PC-3 (cell line): ENCODE results near the gene FBN3. TPM values are rescaled to one million over a fixed set of nuclear protein-coding genes. Genes with fewer than 3 reads are reported as not detected.

ENCODE experiments used
- ATAC-seq: fragments of 200-7000 bp; cut with Tn5 transposase; 2 replicates; pipeline ENCODE4 v1.9.1; 2020; ENCODE audit warnings: mild to moderate bottlenecking, moderate library complexity
- BruUV-seq: library from RNA; stranded (reverse); fragments of 400-500 nt; replicated peaks from 2 replicates; lab custom pipeline; 2021; lab: Mats Ljungman, UMichigan
- CTCF ChIA-PET: fragments of 300-600 bp; sonication (Branson Sonifier 250); formaldehyde crosslinking; loops from one replicate; lab custom pipeline; 2022; ENCODE audit warnings: antibody characterized with exemption; lab: Charles Lee
- POLR2A ChIA-PET: fragments of 300-600 bp; sonication (Branson Sonifier 250); formaldehyde crosslinking; loops from one replicate; lab custom pipeline; 2022; ENCODE audit warnings: antibody characterized with exemption; ENCODE audit not compliant: unreplicated experiment; lab: Charles Lee
- DNase-seq: peaks from one replicate; pipeline ENCODE4 v3.0.0-alpha.2; 2015
- H2AFZ ChIP-seq: fragments of 300-600 bp; sonication (generic); 2 replicates; pipeline ENCODE4 v1.6.0; 2016; ENCODE audit warnings: antibody characterized with exemption, low read length
- H3F3A ChIP-seq: fragments of 300-600 bp; sonication (generic); one replicate; pipeline ENCODE4 v1.6.0; 2017; ENCODE audit warnings: antibody characterized with exemption, low read length, control low read depth, mild to moderate bottlenecking; ENCODE audit not compliant: unreplicated experiment
- H3K27ac ChIP-seq: fragments of 300-600 bp; sonication (generic); 2 replicates; pipeline ENCODE4 v1.5.1; 2016; ENCODE audit warnings: mild to moderate bottlenecking, low read length
- H3K27me3 ChIP-seq: fragments of 300-600 bp; sonication (generic); 2 replicates; pipeline ENCODE4 v1.6.1; 2016; ENCODE audit warnings: low read length, mixed read lengths
- H3K36me3 ChIP-seq: fragments of 300-600 bp; sonication (generic); 2 replicates; pipeline ENCODE4 v1.6.1; 2016; ENCODE audit warnings: low read depth, mixed run types, low read length, mixed read lengths
- H3K4me1 ChIP-seq: fragments of 300-600 bp; sonication (generic); 2 replicates; pipeline ENCODE4 v1.5.1; 2016; ENCODE audit warnings: low read length; ENCODE audit not compliant: insufficient read depth
- H3K4me2 ChIP-seq: fragments of 300-600 bp; sonication (generic); 2 replicates; pipeline ENCODE4 v1.6.0; 2016; ENCODE audit warnings: low read length
- H3K4me3 ChIP-seq: fragments of 300-600 bp; sonication (generic); 2 replicates; pipeline ENCODE4 v1.5.1; 2016; ENCODE audit warnings: mild to moderate bottlenecking, low read length, mixed read lengths
- H3K79me2 ChIP-seq: fragments of 300-600 bp; sonication (generic); 2 replicates; pipeline ENCODE4 v1.6.1; 2017; ENCODE audit warnings: low read length, mixed read lengths
- H3K9ac ChIP-seq: fragments of 300-600 bp; sonication (generic); 2 replicates; pipeline ENCODE4 v1.6.0; 2016; ENCODE audit warnings: mild to moderate bottlenecking, low read length
- H3K9me2 ChIP-seq: fragments of 300-600 bp; sonication (generic); replicated peaks from 2 replicates; pipeline ENCODE4 v1.6.1; 2016; ENCODE audit warnings: mixed run types, low read length, mixed read lengths
- H3K9me3 ChIP-seq: fragments of 300-600 bp; sonication (generic); 2 replicates; pipeline ENCODE4 v1.6.1; 2016; ENCODE audit warnings: low read length, mixed read lengths
- H4K20me1 ChIP-seq: fragments of 300-600 bp; sonication (generic); 2 replicates; pipeline ENCODE4 v1.6.1; 2016; ENCODE audit warnings: low read length, mixed read lengths
- CTCF ChIP-seq: fragments of 300-600 bp; sonication (generic); conservative IDR thresholded peaks from 2 replicates; pipeline ENCODE4 v1.5.1; 2017; ENCODE audit warnings: antibody characterized with exemption, low read depth, mild to moderate bottlenecking, low read length
- EZH2 ChIP-seq: fragments of 300-600 bp; sonication (generic); IDR thresholded peaks from one replicate; pipeline ENCODE4 v1.6.1; 2017; ENCODE audit warnings: antibody characterized with exemption, mild to moderate bottlenecking, low read length; ENCODE audit not compliant: unreplicated experiment
- EZH2phosphoT487 ChIP-seq: fragments of 300-600 bp; sonication (generic); IDR thresholded peaks from 2 replicates; pipeline ENCODE4 v1.6.1; 2018; ENCODE audit warnings: mild to moderate bottlenecking, antibody characterized with exemption, low read length, borderline replicate concordance
- intact Hi-C: fragments of 100-400 bp; cut with micrococcal nuclease; formaldehyde crosslinking; loops from 2 replicates; pipeline ENCODE4 v1.9.0; 2023
- total RNA-seq: library from RNA; depleted of rRNA; stranded (reverse); fragments of >200 nt; gene quantifications from 2 replicates; pipeline ENCODE4 v1.2.3, GENCODE V29; 2014

Gene FBN3
- total RNA-seq, 1 experiment from 2014 or later, result under 0.01 TPM

- Histone ChIP-seq H3F3A (peaks cover 4% of the 10 kb centered on the region), H3K9me2 (no peaks in the 10 kb centered on the region), H2AFZ (no peak overlapping the region), H3K4me1 (peaks cover 20% of the 10 kb centered on the region), H3K79me2 (no peaks in the 10 kb centered on the region), H4K20me1 (no peaks in the 10 kb centered on the region), H3K27me3 (peaks cover 30% of the 10 kb centered on the region), H3K9ac (no peak overlapping the region), H3K4me2 (no peak overlapping the region), H3K9me3 (no peaks in the 10 kb centered on the region), H3K4me3 (no peak overlapping the region), H3K36me3 (no peaks in the 10 kb centered on the region), H3K27ac (no peak overlapping the region)
- BruUV-seq, result no TSS peak
- TF ChIP-seq EZH2 (no peak), CTCF (no peak)
- intact Hi-C loops, result no loop called here
- ChIA-PET CTCF (no interaction called here), POLR2A (no interaction called here)
- ATAC-seq (no peak), DNase-seq (no peak)
These were observed 1.8 kb upstream of the FBN3 start for GRCh38 chr19:8150998-8151766.

- peaks cover 30% of the 10 kb centered on the region for H3K27me3 ChIP-seq
- ATAC-seq (no peak), DNase-seq (no peak)
- H4K20me1 ChIP-seq, result no peaks in the 10 kb centered on the region
- H3K4me1 ChIP-seq, result peaks cover 20% of the 10 kb centered on the region
- H2AFZ ChIP-seq, result no peak overlapping the region
- no peaks in the 10 kb centered on the region for H3K9me2 ChIP-seq
- H3F3A ChIP-seq, result peaks cover 4% of the 10 kb centered on the region
- CTCF ChIA-PET, result interaction anchor here (0.5 kb wide), 1 partner anchor 207 kb away, joined by 3 read pairs; the partner anchor contains the start of gene TIMM44
- no peak overlapping the region for H3K4me2 ChIP-seq
- POLR2A ChIA-PET, result no interaction called here
- H3K9me3 ChIP-seq, result no peaks in the 10 kb centered on the region
- H3K36me3 ChIP-seq, result no peaks in the 10 kb centered on the region
- no peak overlapping the region for H3K4me3 ChIP-seq
- no peaks in the 10 kb centered on the region for H3K79me2 ChIP-seq
- no peak for TF ChIP-seq CTCF
- TF ChIP-seq EZH2phosphoT487, result no peak
- no peak for TF ChIP-seq EZH2
- H3K9ac ChIP-seq, result no peak overlapping the region
- BruUV-seq, result no TSS peak
- H3K27ac ChIP-seq, result no peak overlapping the region
- intact Hi-C loops, result no loop called here
These were observed 930 bp upstream of the FBN3 start for GRCh38 chr19:8150178-8150865.
